ENCODE measurements around the gene CGB8. TPM values are rescaled to one million over a fixed set of nuclear protein-coding genes. Genes with fewer than 3 reads are reported as not detected.
"Not testable (repeated sequence)": the region's sequence is repeated elsewhere in the genome, so short reads cannot be mapped to it uniquely, and the experiment has no call there.

CGB8 gene
- total RNA-seq, 1 donor from 2014 or later: not detected

- H3K9me3 Mint-ChIP-seq; H3K27ac Mint-ChIP-seq; H3K4me1 Mint-ChIP-seq; H3K27me3 Mint-ChIP-seq (ENCODE audit: low read depth); DNase-seq (ENCODE audit: low spot score in 2 of 2, unreplicated experiment in 2 of 2); H3K36me3 Mint-ChIP-seq; H3K4me3 Mint-ChIP-seq: not testable (repeated sequence)
- TF ChIP-seq CTCF (IDR thresholded peaks at IDR 0.05; ENCODE audit: unreplicated experiment): peak; percentile 54
Observed at GRCh38 chr19:49036815-49037214, 12.1 kb downstream of the CGB8 start, which contains the start of gene CGB1. Gene CGB1 (minus strand): TSS chr19:49036895. CDS start chr19:49036711, 184 bp downstream.

DNA sequence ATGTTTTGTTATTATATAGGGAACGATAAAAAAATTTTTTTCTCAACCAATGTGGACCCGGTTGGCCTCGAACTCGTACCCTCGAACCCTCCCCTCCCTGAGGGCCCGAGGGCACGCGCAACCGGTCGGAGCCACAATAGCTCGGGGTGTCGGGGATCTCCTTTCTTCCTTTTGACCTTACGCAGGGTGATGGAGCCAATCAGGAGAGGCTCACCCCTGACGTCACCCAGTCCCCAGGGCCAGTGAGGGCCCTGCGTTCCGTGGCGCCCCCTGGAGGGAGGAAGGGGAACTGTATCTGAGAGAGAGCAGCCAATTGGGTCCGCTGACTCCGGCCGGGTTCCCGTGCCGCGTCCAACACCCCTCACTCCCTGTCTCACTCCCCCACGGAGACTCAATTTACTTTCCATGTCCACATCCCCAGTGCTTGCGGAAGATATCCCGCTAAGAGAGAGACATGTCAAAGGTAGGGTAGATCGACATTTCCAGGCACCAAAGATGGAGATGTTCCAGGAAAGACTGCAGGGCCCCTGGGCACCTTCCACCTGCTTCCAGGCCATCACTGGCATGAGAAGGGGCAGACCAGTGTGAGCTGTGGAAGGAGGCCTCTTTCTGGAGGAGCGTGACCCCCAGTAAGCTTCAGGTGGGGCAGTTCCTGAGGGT is 17.1 kb downstream of the CGB8 start, which contains the start of gene CGB2:
Gene CGB2, plus strand, starts transcription at position 249 of the 660 bp plus-strand sequence. Its CDS starts 206 bp downstream, at position 455.
- H3K9me3 Mint-ChIP-seq; H3K4me3 Mint-ChIP-seq; H3K27ac Mint-ChIP-seq; H3K4me1 Mint-ChIP-seq; H3K36me3 Mint-ChIP-seq; DNase-seq (ENCODE audit: low spot score in 2 of 2, unreplicated experiment in 2 of 2): not testable (repeated sequence)
- peak; percentile 36 for TF ChIP-seq CTCF (IDR thresholded peaks at IDR 0.05; ENCODE audit: unreplicated experiment)
- H3K27me3 Mint-ChIP-seq (ENCODE audit: low read depth): peaks cover 18% of the 10 kb centered on the region

DNA sequence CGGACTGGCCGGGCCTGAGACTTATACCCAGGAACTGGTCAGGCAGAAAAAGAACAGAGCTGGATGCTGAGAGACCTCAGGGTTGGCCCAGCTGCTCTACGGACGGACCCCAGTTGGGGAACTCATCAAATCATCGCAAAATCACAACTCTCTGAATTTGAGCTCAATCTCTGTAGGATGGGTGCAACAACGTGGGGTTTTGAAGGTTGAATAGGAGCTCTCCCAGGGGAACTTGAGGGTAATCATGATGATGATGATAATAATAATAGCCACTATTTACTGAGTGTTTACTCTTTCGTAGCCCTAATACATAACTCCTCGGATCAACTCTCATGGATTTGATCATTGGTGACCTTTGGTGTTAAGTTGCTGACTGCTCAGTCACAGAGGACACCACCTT is 18.6 kb downstream of the CGB8 start:
- not testable (repeated sequence) for H3K9me3 Mint-ChIP-seq; H3K4me3 Mint-ChIP-seq; DNase-seq (ENCODE audit: low spot score in 2 of 2, unreplicated experiment in 2 of 2); H3K27ac Mint-ChIP-seq; H3K36me3 Mint-ChIP-seq; H3K4me1 Mint-ChIP-seq
- peaks cover 17% of the 10 kb centered on the region for H3K27me3 Mint-ChIP-seq (ENCODE audit: low read depth)

- H3K27ac Mint-ChIP-seq; H3K4me3 Mint-ChIP-seq; DNase-seq (ENCODE audit: low spot score in 2 of 2, unreplicated experiment in 2 of 2); H3K9me3 Mint-ChIP-seq; H3K36me3 Mint-ChIP-seq; H3K4me1 Mint-ChIP-seq: not testable (repeated sequence)
- H3K27me3 Mint-ChIP-seq (ENCODE audit: low read depth): peaks cover 16% of the 10 kb centered on the region
Observed at GRCh38 chr19:49029749-49030148, 19.2 kb downstream of the CGB8 start.

GRCh38 chr19:49028686-49029085 is 20.2 kb downstream of the CGB8 start:
- H3K4me1 Mint-ChIP-seq; H3K27ac Mint-ChIP-seq; H3K9me3 Mint-ChIP-seq; H3K36me3 Mint-ChIP-seq; DNase-seq (ENCODE audit: low spot score in 2 of 2, unreplicated experiment in 2 of 2); H3K4me3 Mint-ChIP-seq: not testable (repeated sequence)
- peaks cover 13% of the 10 kb centered on the region for H3K27me3 Mint-ChIP-seq (ENCODE audit: low read depth)

DNA sequence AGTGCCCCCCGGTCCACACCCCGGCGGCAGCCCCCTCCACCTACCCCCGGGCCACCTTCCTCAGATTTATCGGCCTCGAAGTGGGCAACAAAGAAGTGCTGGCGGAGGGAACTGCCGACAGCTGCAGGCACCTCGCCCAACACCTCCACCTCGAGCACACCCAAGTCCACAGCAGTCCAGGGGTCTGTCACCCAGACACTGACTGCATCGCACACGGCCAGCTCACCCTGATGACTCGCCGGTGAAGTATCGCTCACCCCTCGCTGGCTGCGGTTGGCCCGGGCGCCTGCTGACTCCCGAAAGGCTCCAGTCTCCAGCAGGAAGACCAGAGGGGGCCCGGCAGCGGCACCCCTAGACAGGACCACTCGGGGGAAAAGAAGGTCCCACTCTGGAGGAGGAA is 23.3 kb downstream of the CGB8 start:
- DNase-seq (ENCODE audit: low spot score in 2 of 2, unreplicated experiment in 2 of 2); H3K4me3 Mint-ChIP-seq; H3K9me3 Mint-ChIP-seq; H3K4me1 Mint-ChIP-seq; H3K27ac Mint-ChIP-seq; H3K36me3 Mint-ChIP-seq: not testable (repeated sequence)
- peaks cover 18% of the 10 kb centered on the region for H3K27me3 Mint-ChIP-seq (ENCODE audit: low read depth)

DNA sequence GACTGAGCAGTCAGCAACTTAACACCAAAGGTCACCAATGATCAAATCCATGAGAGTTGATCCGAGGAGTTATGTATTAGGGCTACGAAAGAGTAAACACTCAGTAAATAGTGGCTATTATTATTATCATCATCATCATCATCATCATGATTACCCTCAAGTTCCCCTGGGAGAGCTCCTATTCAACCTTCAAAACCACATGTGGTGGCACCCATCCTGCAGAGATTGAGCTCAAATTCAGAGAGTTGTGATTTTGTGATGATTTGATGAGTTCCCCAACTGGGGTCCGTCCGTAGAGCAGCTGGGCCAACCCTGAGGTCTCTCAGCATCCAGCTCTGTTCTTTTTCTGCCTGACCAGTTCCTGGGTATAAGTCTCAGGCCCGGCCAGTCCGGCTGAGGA is 23.8 kb downstream of the CGB8 start:
- H3K27me3 Mint-ChIP-seq (ENCODE audit: low read depth): peaks cover 23% of the 10 kb centered on the region
- DNase-seq (ENCODE audit: low spot score in 2 of 2, unreplicated experiment in 2 of 2); H3K9me3 Mint-ChIP-seq; H3K4me3 Mint-ChIP-seq; H3K4me1 Mint-ChIP-seq; H3K36me3 Mint-ChIP-seq; H3K27ac Mint-ChIP-seq: not testable (repeated sequence)

GRCh38 chr19:49024233-49024632 is 24.7 kb downstream of the CGB8 start, which contains the start of gene CGB3:
Gene CGB3 (minus strand): TSS chr19:49024333. CDS start chr19:49023971, 362 bp downstream.
- H3K4me3 Mint-ChIP-seq; H3K36me3 Mint-ChIP-seq; H3K4me1 Mint-ChIP-seq; H3K9me3 Mint-ChIP-seq; DNase-seq (ENCODE audit: low spot score in 2 of 2, unreplicated experiment in 2 of 2); H3K27ac Mint-ChIP-seq: not testable (repeated sequence)
- H3K27me3 Mint-ChIP-seq (ENCODE audit: low read depth): peaks cover 31% of the 10 kb centered on the region

- Mint-ChIP-seq H3K27ac (no peak overlapping the region), H3K27me3 (ENCODE audit: low read depth) (peaks cover 41% of the 10 kb centered on the region), H3K9me3 (no peaks in the 10 kb centered on the region), H3K36me3 (no peaks in the 10 kb centered on the region), H3K4me3 (no peak overlapping the region), H3K4me1 (peaks cover 6% of the 10 kb centered on the region)
- no peak for TF ChIP-seq CTCF (IDR thresholded peaks at IDR 0.05; ENCODE audit: unreplicated experiment)
- no peak for DNase-seq (ENCODE audit: low spot score in 2 of 2, unreplicated experiment in 2 of 2)
Observed at GRCh38 chr19:49022116-49022515, 26.8 kb downstream of the CGB8 start.
